ENCODE results near the gene DMRT1. TPM values are rescaled to one million over a fixed set of nuclear protein-coding genes. Genes with fewer than 3 reads are reported as not detected.

Gene DMRT1
- polyA plus RNA-seq, 1 donor, result not detected

DNA sequence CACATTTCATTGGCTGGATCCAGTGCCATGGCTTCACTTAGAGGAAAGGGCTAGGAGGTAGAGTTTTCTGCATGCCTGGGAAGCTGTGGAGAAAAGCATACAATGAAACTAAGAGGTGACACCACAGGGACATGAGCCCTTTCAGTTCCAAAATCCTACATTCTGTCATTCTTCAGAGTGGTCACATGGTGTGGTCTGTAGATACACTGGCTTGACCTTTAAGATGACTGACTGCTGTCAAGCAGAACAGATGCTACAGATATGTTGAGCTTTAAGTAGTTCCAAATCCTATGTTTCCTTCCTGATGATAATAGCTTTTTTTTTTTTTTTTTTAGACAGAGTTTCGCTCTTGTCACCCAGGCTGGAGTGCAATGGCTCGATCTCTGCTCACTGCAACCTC, 161.2 kb downstream of the DMRT1 start:
- no peak for DNase-seq

DNA sequence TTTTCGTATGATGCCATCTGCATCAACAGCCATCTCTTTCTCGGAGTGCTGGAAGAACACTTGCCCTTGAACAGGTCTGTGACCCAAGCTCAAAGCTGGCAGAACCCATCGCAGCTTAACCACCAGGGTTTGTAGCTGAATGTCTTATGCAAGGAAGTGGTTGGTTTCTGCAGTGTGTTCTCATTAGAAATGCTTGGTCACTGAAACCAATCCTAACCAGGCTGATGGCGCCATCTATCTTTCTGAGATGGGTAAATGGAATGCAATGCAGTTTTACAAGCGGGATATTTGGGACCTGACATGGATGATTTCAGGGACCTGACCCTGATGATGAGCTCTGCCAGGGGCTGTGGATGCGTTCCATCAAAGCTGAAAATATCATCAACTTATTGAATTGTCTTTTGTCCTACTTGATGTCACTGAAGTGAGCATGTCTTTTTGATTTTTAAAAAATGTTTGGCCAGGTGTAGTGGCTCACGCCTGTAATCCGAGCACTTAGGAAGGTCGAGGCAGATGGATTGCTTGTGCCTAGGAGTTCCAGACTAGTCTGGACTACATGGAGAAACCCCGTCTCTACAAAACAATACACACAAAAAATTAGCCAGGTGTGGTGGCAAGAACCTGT, 163.7 kb downstream of the DMRT1 start:
- DNase-seq, result peak; percentile 45

DNA sequence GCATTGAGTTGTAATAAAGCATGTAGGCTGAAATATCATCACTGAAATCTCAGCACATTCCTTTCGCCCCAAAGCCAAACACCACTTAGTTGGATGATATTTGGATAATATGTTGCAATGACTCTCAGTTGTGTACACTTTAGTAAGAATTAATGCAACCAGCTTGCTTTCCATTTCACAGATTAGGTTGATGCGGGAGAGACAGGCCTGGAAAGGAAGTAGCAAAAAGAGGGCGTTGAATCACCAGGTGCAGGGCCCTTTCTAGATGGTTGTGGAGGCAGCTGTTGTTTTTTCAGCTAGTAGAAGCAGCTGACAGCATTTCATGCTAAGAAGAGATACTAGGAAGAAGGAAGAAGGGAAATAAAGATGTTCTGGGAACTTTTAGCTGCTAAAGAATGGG, 165.8 kb downstream of the DMRT1 start:
- no peak for DNase-seq

DNA sequence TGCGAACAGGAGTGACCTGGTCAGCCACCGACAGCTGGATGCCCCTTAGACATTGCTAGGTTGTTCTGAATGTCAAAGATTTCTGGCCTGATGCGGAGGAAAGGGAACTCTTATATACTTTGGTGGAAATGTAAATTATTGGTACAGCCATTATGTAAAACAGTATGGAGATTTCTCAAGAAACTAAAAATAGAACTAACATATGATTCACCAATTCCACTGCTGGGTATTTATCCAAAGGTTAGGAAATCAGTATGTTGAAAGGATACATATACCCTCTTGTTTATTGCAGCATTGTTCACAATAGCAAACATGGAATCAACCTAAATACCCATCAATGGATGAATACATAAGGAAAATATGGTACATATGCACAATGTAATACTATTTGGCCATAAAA, 166.7 kb downstream of the DMRT1 start:
- no peak for DNase-seq

DNA sequence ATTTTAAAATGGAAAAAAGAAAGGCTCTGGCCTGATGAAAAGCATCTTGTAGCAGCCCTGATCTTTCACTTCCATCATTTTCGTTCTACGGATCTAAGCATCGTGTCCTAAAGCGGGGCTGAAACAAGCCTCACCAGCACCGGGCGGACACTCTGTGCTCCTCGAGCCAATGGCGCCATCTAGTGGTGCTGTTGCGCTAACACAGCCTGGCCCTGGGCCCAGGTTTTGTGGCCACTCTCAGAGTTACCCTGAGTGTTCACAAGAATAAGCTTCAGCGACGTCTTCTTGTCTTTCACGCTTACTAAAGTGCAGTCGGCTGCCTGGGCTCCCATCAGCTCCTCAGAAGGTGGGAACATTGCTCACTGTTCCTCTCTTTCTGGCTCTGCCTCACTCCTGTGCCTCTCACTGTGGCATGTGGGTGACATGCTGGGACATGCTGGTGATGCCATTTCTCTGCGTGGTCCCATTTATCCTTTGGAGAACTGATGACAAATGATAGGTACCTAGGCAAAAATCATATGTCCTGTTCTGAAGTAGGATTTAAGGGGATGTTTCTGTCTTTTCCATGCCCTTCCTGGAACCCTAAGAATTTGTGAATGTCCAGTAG, 167.7 kb downstream of the DMRT1 start:
- peak; percentile 83 for DNase-seq

DNA sequence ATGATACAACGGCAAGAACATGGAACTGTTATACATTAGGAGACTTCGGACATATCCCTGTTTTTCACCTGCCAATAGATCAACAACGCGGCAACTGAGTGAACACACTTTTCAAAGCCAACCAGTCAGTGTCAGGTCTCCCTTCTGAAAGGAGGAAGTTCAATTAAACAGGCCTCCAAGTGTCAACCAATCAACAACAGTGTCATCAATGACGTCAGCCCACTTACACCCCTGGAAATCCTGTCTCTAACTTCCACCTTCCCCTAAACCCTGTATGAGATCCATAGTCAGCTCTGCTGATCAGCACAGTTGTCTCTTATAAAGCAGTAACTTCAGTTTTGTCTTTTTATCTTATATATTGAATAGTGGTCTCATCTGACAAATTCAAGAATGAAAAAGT, 171.5 kb downstream of the DMRT1 start:
- no peak for DNase-seq

DNA sequence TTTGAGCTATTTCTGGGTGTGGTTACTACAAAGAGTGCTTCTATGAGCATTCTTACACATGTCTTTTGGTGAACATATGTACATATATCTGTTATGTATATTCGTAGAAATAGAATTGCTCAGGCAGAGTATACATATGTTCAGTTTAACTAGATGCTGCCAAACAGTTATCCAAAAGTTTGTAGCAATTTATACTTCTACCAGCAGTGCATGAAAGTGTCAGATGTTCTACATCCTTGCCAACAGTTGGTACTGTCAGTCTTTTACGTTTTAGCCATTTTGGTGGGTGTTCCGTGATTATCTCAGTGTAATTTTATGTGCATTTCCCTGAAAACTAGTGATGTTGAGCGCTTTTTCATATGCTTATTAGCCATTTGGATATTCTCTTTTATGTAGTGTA, 172.7 kb downstream of the DMRT1 start:
- no peak for DNase-seq

DNA sequence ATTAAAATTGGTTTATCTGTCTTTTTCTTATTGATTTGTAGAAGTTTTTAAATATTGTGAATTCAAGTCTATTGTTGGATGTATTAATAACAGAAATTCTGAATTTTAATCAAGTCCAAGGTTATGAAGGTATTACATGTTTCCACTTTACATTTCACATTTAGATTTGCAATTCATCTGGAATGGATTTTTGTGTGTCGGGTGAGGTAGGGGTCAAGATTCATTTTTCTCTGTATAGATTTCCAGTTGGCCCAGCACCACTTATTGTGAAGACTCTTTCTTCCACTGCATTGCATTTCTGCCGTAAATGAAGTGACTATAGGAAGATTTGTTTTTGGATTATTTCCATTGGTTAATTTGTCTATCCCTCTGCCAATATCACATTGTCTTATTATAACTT, 173.1 kb downstream of the DMRT1 start:
- no peak for DNase-seq

DNA sequence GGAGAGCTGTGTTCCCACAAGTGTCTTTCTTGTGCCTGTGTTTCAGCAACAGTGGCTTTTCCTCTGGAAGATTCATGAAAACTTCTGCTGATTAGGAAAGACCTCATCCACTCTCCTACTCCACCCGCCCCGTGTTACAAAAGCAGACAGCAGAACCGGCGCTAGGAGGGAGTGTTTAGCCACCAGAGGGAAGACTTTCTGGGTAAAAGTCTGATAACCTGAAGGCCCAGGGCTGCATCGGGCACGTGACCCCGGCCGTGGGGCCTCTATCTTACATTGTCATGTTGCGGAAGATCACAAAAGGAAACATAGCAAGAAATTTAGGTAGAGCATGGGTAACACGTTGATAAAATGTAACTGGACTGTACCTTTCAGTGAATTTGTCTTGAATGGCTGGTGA, 176.6 kb downstream of the DMRT1 start:
- DNase-seq, result no peak

Other genes with a start within 250 kb of the DMRT1 start
- not detected for gene DMRT3, start 135.0 kb downstream of the DMRT1 start, polyA plus RNA-seq (ENCODE audit: insufficient read length)
- gene DMRT2, start 208.7 kb downstream of the DMRT1 start, polyA plus RNA-seq (ENCODE audit: insufficient read length), result 31.0 TPM